ENCODE measurements around the gene DCDC1.
A peak's percentile ranks its signal among the peaks of the same experiment; 100 is the strongest.
"Not testable (repeated sequence)": the region's sequence is repeated elsewhere in the genome, so short reads cannot be mapped to it uniquely, and the experiment has no call there.

Gene DCDC1

DNA sequence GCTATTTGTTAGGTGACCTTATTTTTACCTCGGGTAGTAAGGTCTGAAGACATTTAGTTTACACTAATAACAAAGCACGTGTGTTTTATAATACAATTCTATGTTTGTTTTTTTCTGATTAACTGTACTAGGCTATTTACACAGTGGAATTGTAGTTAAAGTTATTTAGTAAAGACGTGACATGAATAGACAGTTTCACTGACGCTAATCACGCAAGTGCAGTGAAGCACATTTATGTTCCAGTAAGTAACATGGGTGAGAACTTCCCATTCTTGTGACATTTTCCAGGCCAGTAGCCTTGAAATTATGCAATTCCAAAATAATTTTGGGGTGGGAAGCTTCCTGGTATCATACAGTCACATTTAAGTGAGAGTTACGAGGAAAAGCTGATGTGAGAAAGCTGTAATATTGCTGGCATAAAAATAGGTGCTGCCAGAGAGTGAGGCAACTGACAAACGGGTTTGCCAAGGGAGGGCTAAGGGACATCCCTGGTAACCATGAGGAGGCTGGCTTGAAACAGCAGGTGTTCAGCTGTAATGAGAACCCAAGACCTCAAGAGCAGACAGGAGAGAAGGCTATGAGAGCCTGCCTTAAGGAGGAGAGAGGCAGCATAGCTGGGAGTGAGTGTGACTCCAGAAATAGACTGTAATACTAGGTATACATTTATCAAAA is 378.8 kb downstream of the DCDC1 start:
- DNase-seq (ENCODE audit: low spot score): no peak

DNA sequence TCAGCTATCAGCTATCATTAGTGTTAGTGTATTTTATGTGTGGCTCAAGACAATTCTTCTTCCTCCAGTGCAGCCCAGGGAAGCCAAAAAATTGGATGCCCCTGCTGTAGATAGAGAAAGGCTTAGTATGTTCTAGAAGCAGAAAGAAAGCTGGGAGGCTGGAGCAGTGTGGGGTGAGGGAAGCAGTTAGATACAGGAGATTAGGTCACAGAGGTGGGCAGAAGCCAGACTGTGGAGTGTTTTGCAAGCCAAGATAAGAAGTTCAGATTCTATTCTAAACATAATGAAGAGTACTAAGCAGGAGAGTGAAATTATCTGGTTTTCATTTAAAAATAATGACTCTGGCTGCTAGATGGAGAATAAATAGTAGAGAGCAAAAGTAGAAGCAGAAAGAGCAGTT is 381.7 kb downstream of the DCDC1 start:
- no peak for DNase-seq (ENCODE audit: low spot score)

DNA sequence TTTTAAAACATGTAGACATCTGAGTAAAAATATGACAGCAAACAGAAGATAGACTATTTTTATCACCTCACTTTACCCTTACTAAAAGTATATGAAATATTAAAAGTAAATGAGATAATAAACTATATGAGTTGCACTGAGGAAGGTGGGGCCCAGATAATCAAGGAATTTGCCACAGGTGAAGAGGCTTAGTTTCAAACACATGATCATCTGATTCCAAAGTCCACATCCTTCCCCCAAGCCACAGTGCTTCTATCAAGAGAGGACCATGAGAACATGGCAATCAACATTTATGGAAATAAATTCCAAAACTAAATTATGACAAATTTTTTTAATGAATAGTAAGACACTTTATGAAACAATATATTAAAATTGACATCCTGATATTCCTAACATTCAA is 384.0 kb downstream of the DCDC1 start:
- DNase-seq (ENCODE audit: low spot score): no peak

DNA sequence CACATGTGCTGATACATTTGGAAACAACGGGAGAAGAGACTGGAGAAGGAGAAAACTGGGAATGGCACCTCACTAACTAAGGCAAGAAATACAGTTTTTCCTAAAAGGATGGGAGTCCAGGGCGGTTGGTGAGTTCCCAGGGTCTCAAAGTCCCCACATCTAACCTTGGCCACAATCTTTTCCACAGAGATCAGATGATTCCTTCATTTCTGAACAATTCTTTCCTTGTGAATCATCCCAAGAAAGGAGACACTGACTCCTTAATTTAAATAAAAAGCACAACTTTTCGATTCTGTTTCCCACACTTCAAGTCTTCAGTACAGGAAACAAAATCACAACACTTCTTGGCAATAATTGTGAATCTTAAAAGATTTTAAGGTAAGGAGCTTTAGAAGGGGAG is 384.7 kb downstream of the DCDC1 start:
- DNase-seq (ENCODE audit: low spot score): peak; percentile 50

DNA sequence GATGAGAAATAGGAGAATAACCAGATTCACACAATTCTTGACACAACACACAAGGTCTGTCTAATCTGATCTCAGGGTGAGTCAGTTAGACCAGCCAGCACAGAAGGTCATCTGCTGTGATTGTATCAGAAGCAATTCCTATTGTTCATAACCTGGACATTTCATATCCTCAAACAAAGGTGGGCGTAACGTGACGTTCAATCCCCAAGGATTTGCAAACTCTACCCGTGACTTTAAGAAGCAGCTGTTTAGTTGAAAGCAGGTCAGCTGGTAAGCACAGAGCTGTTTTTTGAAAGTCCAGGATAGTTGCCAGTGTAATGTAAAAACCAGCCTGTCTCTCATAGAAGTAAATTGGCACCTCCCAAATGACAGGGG is 385.1 kb downstream of the DCDC1 start:
- peak; percentile 58 for DNase-seq (ENCODE audit: low spot score)

DNA sequence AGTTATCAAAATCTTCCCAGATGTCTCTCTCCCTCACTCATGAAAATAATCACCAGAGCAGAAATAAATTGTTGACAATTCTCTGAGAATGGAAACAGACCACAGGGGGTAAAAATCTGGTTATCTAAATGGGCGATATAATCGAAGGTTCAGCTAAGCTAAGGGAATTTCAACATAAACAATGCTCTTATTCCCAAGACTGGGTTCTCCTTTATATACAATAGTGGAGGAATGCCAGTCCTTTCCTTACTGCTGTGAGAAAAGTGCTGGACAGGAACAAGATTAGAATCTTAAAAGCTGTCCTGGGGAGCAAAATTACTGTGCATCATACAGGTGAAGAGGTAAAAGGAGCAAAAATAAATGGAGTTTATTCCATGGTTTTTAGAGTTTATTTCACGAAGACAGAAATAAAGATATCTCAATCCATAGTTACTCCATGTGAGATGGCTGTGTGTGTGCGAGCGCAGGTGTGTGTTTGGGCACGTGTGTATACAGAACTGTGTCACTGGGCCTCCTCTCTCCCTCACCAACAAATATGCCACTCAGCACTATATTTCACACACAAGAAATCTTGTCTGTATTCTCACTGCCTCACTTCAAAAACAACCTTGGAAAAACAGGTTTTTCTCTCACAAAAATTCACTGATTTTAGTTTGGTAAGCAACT is 385.6 kb downstream of the DCDC1 start:
- DNase-seq (ENCODE audit: low spot score): no peak

DNA sequence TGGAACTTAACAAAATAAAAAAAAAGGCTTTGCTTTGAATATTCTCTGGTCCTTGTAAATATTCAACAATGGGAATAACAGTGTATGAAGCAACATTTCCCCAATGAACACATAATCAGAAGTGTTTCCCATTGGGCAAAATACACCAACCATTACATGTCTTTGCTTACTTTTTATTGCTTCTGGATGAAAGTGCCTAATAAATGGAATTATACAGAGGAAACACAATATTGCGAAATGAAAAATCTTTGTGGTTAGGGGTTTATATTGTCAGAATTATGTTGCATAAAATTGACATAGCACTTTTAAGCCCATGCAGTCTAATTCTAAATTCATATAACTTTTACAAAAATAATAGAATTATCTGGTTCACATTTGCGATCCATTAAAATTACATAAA is 386.4 kb downstream of the DCDC1 start:
- DNase-seq (ENCODE audit: low spot score): no peak

DNA sequence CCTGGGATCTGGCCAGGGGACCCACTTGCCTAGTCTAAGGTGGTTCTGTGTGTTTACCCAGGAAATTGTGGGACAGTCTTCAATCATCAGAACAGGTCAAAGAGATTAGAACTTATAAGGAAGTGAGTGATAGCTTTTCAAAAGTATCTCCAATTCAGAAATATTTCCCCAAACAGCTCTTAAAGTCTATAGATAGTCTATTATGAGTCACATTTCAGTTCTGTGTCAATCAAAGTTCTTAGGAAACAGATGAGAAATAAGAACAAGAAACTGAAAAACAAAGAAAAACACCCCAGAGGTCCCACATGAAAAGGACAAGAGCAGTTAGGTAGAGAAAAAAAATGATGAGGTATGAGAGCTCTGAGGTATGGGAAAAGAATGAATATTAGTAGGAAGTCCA is 402.0 kb downstream of the DCDC1 start:
- DNase-seq (ENCODE audit: low spot score): no peak

DNA sequence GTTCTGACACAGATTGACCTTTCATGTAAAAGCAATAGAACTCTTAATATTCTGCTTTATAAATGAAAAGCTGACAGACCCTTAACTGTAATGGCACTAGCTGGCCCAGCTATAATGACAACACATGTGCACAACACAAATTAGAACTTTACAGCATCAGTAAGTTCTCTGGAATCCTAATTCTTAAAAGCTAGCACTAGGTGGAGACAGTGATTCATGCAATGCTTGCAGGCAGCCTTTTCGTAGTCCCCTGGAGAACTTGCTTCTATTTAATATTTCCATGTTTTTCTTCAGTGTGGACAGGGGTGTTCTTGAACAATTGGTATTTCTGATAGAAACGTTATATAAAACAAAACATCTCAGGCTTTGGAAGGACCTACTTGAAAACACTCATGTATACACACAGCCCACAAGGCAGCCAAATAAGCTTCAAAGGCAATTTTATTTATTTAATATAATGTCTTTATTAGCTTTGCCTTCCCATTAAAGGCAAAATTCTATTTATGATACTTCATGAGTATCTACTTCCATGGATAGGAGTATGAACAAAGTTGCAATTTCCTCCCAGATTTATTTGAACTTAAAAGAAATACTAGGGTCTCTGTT is 409.0 kb downstream of the DCDC1 start:
- peak; percentile 14 for DNase-seq (ENCODE audit: low spot score)

DNA sequence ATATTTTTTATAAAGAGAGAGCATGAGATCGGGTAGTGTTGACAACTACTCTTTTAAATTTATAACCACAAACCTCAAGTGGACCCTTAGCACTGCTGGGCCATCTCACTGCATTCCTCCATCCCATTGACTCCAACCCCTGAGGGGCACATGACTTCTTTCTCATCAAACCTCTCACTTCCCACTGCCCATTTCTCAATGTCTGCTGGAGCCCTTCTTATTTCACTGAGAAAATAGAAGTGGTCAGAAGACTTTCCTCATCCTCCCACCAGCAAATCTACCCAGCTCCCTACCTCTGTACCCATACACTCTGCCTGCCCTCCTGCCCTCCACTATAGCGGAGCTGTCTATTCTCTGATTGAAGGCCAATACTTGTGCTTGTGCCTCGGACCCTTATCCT is 412.8 kb downstream of the DCDC1 start:
- DNase-seq (ENCODE audit: low spot score): no peak

DNA sequence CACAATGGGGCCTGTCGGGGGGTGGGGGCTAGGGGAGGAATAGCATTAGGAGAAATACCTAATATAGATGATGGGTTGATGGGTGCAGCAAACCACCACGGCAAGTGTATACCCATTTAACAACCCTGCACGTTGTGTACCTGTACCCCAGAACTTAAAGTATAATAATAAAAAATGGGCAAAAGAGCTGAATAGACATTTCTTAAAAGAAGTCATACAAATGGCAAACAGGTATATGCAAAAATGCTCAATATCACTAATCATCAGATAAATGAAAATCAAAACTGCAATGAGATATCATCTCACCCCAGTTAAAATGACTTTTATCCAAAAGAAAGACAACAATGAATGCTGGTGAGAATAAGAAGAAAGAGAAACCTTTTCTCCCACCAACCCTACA is 419.7 kb downstream of the DCDC1 start:
- DNase-seq (ENCODE audit: low spot score): no peak

DNA sequence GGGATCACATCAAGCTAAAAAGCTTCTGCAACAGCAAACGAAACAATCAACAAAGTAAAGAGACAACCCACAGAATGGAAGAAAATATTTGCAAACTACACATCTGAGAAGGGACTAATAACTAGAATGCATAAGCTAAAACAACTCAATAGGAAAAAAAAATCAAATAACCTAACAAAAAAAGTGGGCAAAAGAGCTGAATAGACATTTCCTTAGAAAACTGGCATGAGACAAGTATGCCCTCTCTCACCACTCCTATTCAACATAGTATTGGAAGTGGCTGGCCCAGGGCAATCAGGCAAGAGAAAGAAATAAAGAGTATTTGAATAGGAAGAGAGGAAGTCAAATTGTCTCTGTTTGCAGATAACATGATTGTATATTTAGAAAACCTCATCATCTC is 421.8 kb downstream of the DCDC1 start:
- not testable (repeated sequence) for DNase-seq (ENCODE audit: low spot score)

DNA sequence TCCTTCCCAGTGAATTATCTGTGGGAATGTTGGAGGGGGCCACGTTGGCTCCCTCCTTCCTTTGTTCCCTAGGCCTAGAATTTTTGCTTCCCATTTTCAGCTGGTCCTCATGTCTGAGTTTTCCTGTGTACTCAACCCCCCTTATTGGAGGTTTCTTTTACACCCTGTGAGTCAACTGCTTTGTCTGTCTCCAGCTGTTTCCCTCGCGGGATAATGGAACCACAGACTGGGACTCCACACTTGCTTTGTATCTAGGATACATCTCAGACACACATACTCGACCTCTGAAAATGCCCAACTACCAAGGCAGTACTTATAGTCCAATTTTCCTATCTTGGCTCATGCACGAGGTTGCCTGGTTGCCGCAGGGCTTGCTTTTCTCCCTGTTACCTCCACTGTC is 430.7 kb downstream of the DCDC1 start:
- DNase-seq (ENCODE audit: low spot score): no peak

DNA sequence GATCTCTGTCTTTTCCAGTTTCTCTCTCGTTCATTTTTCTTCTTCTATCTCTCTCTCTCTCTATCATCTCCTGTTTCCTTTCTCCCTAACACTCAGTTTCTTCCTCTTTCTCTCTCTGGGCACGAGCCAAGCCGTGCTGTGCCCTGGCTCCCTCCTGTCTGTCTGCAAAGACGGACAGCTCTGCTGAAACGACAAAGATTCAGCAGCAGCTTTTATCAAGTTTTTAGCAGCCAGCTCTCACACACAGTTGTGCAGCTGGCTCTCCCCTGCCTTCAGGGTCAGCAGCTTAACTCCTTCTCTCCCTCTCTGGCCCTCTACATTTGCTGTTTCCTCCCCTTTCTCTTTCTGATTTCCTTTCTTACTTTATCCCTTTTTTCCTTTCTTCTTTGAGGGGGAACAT is 431.4 kb downstream of the DCDC1 start:
- DNase-seq (ENCODE audit: low spot score): no peak

DNA sequence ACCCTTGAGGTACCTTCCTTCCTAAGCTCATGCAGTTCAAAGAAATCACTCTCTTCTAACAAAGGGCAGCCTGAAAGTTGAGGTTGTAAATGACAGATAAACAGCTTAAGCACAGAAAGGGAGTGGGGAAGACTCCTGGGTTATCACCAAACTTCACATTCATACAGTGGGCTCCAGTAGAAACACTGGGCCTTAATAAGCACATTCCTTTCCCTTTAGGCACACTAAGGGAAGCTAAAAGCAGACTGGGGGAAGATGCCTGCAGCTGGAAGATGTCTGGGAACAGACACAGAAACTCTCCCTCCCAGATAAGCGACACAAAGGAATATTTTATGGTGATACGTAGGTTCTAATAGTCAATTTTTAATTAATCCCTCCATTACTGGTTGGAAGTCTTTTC is 433.0 kb downstream of the DCDC1 start:
- peak; percentile 17 for DNase-seq (ENCODE audit: low spot score)

DNA sequence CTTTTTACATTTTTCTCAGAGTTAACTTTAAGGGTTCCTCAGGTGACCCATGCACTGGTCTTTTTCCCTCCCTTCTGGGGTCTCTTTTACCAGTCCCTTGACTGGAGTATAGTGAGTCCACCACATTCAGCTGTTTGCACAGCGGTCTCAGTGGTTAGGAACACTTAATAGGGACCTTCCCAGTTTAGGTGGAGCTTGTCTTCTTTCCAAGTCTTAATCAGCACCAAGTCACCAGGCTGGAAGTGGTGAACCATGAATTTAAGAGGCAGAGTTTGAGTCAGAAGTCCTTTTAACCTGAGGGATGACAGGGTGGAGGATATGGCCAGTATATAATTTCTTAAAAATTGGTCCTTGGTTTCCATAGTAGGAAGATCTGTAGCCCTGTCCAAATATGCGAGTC is 433.7 kb downstream of the DCDC1 start:
- DNase-seq (ENCODE audit: low spot score): no peak

DNA sequence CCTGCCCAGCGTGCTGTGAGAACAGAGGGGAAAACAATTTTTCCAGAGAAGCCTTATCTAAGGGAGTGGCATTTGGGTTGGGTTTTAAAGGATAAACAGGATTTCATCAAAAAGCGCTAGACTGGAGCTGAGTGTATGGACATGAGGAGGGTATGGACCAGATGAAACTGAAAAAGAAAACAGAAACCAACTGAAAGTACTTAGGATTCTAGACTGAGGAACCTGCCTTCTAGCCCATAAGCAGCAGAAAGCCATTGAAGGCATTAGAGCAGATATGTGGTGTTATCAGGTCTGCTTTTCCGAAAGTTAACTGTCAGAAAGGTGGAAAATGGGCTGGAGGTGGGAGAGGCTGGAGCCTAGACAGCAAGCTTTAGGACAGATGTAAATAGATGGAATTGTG is 443.4 kb downstream of the DCDC1 start:
- DNase-seq (ENCODE audit: low spot score): no peak

DNA sequence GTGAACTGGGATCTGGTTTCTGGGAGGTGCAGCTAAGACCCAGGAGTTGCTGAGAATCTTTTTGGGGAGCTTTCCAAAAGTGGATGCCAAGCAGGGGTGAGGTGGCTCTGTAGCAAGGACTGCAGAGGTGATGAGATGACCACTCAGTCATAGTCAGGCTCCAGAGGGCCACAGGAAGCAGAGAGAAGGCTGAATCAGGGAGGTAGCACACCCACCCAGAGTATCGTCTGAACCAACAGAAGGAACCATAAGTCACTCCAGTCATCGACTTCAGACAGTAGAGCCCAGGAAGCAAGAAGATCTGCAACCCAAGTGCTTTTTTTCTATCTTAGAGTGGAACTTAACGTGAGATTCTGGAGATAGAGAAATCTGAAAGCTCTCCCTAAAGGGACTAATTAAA is 447.7 kb downstream of the DCDC1 start:
- DNase-seq (ENCODE audit: low spot score): no peak

DNA sequence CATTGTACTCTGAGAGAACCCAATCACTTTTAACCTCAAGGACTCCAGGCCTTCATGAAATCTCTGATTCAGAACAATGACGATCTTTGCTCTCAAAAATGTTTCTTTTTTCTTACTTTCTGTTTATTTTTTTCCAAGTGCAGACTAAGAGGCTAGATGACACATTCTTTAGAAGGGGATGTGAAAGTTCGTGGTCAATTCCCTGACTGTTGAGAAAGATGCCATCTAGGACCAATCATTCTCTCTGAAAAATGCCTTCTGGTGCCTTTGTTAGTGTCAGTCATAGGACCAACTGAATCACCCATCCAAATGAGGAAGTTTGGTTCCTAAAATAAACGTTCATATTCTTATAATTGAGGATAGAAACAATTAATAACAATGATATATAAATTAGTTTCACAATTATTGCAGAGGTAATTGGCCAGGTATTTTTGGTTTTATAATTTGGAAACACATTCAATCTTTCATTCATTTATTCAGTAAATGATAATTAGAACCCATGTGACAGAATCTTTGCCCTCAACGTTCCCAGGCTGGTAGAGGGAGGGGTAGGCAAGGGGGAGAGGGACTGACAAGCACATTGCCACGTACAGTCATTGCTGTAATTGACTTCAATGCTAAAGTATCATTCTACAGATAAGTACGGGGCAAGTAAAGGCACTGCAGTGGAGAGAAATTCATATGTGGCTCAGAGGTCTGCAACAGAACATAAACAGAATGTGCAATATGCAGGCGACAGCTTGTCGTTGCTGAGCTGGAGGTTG is 450.0 kb downstream of the DCDC1 start:
- peak; percentile 52 for DNase-seq (ENCODE audit: low spot score)

DNA sequence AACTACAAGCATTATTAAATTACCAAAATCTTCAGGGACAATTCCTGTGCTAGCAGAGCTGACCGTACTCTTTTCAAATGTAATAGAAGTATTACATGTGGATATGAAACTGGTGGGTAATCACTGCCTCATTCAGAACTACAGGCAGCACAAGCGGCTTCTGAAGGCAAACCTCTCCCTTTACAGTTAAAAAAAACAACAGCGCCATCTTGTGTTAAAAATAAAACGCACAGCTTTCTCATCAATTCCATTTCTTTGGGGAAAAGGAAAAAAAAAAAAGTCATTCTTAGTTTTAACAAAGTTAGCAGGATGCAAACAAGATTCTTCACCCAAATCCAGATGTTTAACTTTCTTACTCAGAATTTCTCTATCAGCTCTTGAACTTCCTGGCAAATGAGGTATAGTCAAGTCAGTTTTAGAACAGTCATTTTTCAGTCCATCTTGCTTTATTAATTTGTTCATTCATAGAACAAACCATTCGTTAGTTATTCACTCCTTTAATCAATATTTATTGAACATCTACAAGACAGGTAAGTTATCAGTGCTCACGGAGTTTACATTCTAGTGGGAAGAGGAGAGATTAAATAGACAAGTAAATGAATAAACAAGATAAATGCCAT is 451.6 kb downstream of the DCDC1 start:
- DNase-seq (ENCODE audit: low spot score): peak; percentile 58

DNA sequence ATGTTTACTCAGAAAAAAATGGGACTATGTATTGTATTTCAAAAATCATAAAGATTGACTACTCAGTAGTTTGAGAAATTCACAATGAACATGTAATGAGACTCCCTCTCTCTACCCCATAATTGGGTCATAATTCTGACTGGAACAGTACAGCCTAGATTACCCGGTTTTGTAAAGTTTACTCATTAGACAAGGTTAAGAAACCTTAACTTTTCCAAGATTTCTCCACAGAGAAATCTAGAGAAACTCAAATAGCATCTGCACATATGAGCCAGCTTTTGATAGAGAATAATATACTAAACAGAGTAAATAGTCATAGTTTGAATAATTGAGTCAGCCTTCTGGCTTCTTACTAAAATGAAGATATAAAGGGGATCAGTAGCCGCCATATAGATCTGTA is 452.3 kb downstream of the DCDC1 start:
- DNase-seq (ENCODE audit: low spot score): no peak

DNA sequence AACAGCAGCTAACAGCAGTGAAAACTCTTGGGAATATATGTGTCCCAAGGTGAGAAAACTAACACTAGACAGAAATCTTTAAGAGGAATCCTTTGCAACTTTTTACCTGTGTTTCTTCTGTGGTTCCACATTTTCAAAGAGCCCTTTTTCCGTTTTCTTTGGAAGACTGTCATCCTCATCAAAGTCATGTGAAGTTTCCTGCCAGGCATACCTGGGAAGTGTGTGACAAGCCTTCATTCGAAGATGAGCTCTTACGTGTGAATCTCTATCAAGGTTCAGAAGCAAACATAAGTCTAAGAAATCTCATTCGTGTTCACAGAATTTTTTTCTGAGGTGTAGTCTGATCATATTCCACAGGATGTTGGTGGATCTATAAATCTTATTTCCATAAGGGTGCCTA is 452.8 kb downstream of the DCDC1 start:
- DNase-seq (ENCODE audit: low spot score): no peak

Data from AG08395 (cell line).